Thymus (tissue), 14 donors: Measurements from ENCODE around the gene OR4B1. TPM values are rescaled to one million over a fixed set of nuclear protein-coding genes. Genes with fewer than 3 reads are reported as not detected.

ENCODE experiments used
- DNase-seq, 9 donors: peaks; one replicate each; pipeline ENCODE4 v3.0.0-alpha.2; 2013; ENCODE audit warnings: low spot score in 9 of 9, low read depth in 6 of 9, missing footprints in 1 of 9
- H3K27ac ChIP-seq, 2 donors: one replicate each; pipeline ENCODE4 v1.5.1; 2013; ENCODE audit warnings: control low read depth in 1 of 2, low read depth in 1 of 2, low read length in 1 of 2, mild to moderate bottlenecking in 1 of 2, moderate library complexity in 1 of 2
- H3K27me3 ChIP-seq, 2 donors: one replicate each; pipeline ENCODE4 v1.5.1; 2013; ENCODE audit warnings: low read length in 1 of 2; ENCODE audit not compliant: control insufficient read depth in 2 of 2, insufficient read depth in 1 of 2
- H3K36me3 ChIP-seq, 2 donors: one replicate each; pipeline ENCODE4 v1.5.1; 2013; ENCODE audit warnings: low read length in 1 of 2, mild to moderate bottlenecking in 1 of 2, moderate library complexity in 1 of 2; ENCODE audit not compliant: control insufficient read depth in 2 of 2, insufficient read depth in 2 of 2
- H3K4me1 ChIP-seq, 2 donors: one replicate each; pipeline ENCODE4 v1.5.1; 2013; ENCODE audit warnings: low read length in 2 of 2; ENCODE audit not compliant: control insufficient read depth in 2 of 2, insufficient read depth in 2 of 2
- H3K4me3 ChIP-seq, 2 donors: one replicate each; pipeline ENCODE4 v1.5.1; 2013; ENCODE audit warnings: low read length in 2 of 2, control low read depth in 1 of 2, mild to moderate bottlenecking in 1 of 2
- H3K9me3 ChIP-seq, 2 donors: one replicate each; pipeline ENCODE4 v1.5.1; 2013; ENCODE audit warnings: low read length in 1 of 2, mild to moderate bottlenecking in 1 of 2; ENCODE audit not compliant: control insufficient read depth in 2 of 2, insufficient read depth in 1 of 2
- WGBS: extraction: QIAGEN DNeasy Blood & Tissue Kit; methylation state at CpG from one replicate; pipeline ENCODE4 v1.1.7; 2013; 5-methylcytosine and 5-hydroxymethylcytosine counted together
- long read RNA-seq, 10 donors: transcript quantifications; one replicate each; lab custom pipeline, GENCODE V29; 2026
- polyA plus RNA-seq: library from polyadenylated mRNA; stranded (reverse); fragments of 200-250 nt; gene quantifications from one replicate; pipeline ENCODE4 v1.2.3, GENCODE V29; 2013
- total RNA-seq: library from RNA; stranded (reverse); fragments of 120-200 nt; gene quantifications from one replicate; pipeline ENCODE4 v1.2.4, GENCODE V29; 2013
- donor health status: healthy.

The OR4B1 gene, protein sequence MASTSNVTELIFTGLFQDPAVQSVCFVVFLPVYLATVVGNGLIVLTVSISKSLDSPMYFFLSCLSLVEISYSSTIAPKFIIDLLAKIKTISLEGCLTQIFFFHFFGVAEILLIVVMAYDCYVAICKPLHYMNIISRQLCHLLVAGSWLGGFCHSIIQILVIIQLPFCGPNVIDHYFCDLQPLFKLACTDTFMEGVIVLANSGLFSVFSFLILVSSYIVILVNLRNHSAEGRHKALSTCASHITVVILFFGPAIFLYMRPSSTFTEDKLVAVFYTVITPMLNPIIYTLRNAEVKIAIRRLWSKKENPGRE
- total RNA-seq (not detected), polyA plus RNA-seq (0.02 TPM)
- long read RNA-seq, donor 1: 0 reads
- long read RNA-seq, donor 2: 0 reads
- long read RNA-seq, donor 3: 0 reads
- long read RNA-seq, donor 4: 0 reads
- long read RNA-seq, donor 5: 0 reads
- long read RNA-seq, donor 6: 0 reads
- long read RNA-seq, donor 7: 0 reads
- long read RNA-seq, donor 8: 0 reads
- long read RNA-seq, donor 9: 0 reads
- long read RNA-seq, donor 10: 0 reads

DNA sequence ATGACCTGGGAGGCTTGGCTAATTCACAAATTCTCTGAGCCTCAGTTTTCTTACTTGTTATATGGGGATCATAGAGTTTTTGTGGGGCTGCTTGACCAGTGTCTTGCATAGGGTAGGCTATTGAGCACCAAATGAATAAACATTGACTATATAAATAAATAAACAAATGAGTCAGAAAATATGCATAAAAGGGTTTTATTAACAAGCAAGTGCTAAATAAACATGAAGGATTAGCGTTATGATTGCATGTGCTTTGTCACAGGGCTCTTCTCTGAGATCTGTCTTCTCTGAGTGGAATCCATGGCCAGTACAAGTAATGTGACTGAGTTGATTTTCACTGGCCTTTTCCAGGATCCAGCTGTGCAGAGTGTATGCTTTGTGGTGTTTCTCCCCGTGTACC, at the start of gene OR4B1:
Gene OR4B1 (plus strand): TSS at position 301 of the 400 bp plus-strand sequence. CDS start 0 bp downstream, at position 301.
- Histone ChIP-seq H3K9me3 (no peaks in the 10 kb centered on the region), H3K36me3 (no peaks in the 10 kb centered on the region), H3K4me3 (no peak within 1 kb of the TSS), H3K4me1 (no peaks in the 10 kb centered on the region), H3K27ac (no peak within 1 kb of the TSS), H3K27me3 (no peaks in the 10 kb centered on the region)
- DNase-seq: no peak
- 79% methylated on average over 2 of the region's 2 CpGs for WGBS

DNA sequence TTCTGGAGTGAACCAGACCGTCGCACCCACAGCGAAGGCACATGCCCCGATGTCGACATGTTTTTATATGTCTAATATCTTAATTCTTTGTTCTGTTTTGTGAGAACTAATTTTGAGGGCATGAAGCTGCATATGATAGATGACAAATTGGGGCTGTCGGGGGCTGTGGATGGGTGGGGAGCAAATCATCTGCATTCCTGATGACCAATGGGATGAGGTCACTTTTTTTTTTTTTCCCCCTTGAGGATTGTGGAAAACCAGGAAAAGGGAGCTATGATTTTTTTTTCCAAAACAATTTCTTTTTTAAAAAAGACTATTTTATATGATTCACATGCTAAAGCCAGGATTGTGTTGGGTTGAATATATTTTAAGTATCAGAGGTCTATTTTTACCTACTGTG, 49.2 kb upstream of the OR4B1 start:
- 97% methylated on average over 6 of the region's 6 CpGs for WGBS
- Histone ChIP-seq H3K27ac (no peak overlapping the region), H3K9me3 (no peaks in the 10 kb centered on the region), H3K36me3 (peaks cover 0 to 2% of the 10 kb centered on the region in 2 donors), H3K4me3 (no peak overlapping the region), H3K27me3 (no peaks in the 10 kb centered on the region), H3K4me1 (no peaks in the 10 kb centered on the region)
- DNase-seq: no peak

DNA sequence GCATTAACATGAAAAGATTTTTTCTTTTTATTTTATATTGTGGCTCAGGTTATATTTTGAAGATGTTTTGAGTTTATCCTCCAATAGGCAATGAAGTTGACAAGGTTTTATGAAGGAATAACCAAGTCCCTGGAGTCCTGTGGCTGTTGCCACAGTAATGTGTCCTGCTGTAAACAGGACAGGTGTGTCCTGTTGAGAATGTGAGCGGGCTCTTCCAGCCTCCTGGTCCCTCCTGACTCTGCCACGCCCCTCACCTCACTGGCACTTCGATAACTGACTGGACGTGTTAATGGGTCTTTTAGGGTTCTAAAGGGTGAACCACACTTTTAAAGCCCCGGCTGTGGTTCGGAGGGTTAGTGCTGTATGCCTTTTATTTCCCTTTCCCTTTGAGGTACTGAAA, 47.8 kb upstream of the OR4B1 start:
- 95% methylated on average over 6 of the region's 6 CpGs for WGBS
- Histone ChIP-seq H3K27ac (no peak overlapping the region), H3K36me3 (peaks cover 0 to 2% of the 10 kb centered on the region in 2 donors)

DNA sequence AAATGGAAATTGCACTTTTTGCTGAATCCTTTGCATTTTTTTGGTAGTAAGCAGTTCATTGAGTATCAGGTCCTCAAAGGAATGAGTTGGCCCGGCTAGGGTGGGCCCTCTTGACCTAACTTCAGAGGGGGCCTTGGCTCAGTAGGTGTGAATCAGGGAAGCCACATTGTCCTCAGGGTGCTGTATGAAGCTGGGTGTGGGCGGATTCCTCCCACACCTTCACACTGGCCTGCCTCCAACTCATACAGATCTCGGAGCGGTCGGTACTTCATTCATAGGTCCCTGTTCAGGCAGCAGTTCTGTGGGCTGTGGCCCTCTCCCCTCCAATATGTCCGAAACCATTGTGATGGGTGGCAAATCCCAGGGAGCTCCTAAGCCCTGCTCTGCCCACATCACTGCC, 47.4 kb upstream of the OR4B1 start:
- Histone ChIP-seq H3K9me3 (no peaks in the 10 kb centered on the region), H3K4me1 (no peaks in the 10 kb centered on the region), H3K27me3 (no peaks in the 10 kb centered on the region), H3K4me3 (no peak overlapping the region), H3K36me3 (peaks cover 0 to 2% of the 10 kb centered on the region in 2 donors), H3K27ac (no peak overlapping the region)
- 96% methylated on average over 6 of the region's 6 CpGs for WGBS
- no peak for DNase-seq

More for the DNA sequence above, 47.8 kb upstream of the OR4B1 start:
- no peaks in the 10 kb centered on the region for H3K9me3 ChIP-seq
- H3K4me1 ChIP-seq: no peaks in the 10 kb centered on the region
- DNase-seq: no peak
- H3K27me3 ChIP-seq: no peaks in the 10 kb centered on the region
- H3K4me3 ChIP-seq: no peak overlapping the region

DNA sequence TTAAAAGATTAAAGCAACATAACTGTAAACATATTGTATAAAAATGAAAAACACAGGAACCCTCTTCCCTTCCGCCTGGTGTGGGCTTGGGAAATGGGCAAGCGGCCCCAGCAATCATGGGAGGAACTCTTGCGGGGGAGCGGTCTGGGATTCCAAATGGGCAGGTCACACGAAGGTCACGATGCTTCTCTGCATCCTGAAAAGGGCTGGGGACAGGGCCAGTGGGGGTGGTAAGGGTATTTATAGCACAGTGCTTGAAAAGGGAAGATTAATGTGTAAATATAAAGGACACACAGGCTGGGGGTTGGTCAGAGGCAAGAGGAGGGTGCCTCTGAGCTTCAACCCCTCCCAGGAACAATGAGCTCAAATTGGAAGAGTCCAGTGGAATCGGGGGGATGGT, 46.9 kb upstream of the OR4B1 start:
- Histone ChIP-seq H3K4me1 (no peaks in the 10 kb centered on the region), H3K4me3 (no peak overlapping the region), H3K27me3 (no peaks in the 10 kb centered on the region), H3K27ac (no peak overlapping the region), H3K9me3 (no peaks in the 10 kb centered on the region), H3K36me3 (peaks cover 0 to 2% of the 10 kb centered on the region in 2 donors)
- 88% methylated on average over 7 of the region's 7 CpGs for WGBS
- DNase-seq: no peak

DNA sequence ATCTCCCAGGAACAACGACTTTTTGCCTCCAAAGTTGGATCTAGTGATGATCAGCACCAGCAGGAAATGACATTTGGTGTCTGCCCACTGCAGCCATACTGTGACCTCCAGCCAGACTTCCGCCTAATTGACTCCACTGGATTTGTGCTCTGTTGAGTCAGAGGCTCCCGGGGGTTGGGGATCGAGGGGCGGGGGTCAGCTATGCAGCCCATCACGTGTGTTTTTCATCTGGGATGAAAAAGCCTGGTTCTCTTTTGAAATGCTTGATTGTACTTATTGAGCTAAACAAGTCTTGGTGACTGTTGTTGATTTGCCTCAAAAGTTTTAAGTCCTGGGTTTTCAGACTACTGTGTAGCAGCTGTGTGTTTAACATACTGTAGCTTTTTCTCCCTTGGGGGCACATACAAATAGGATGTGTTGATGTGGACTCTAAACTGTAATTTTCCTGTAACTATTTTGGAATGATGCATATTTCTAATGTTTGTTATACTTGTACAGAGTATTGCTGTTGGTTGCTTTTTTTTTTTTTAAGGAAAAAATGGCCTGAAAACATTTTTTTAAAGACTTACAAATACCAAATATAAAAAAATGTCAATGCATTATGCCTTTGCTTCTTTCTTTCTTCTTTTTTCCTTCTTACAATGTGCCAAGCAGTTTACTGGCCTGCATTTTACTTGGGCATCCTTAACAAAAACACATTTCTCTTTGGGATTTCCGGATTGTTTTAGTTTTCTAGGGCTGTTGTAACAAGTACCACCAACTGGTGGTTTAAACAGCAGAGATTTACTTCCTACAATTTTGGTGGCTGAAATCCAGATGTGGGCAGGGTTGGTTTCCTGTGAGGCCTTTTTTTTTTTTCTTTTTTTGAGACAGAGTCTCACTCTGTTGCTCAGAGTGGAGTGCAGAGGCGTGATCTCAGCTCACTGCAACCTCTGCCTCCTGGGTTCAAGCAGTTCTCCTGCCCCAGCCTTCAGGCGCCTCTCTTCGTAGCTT, 46.1 kb upstream of the OR4B1 start:
- Histone ChIP-seq H3K4me1 (no peaks in the 10 kb centered on the region), H3K27me3 (no peaks in the 10 kb centered on the region), H3K36me3 (peaks cover 0 to 2% of the 10 kb centered on the region in 2 donors), H3K27ac (no peak overlapping the region), H3K4me3 (no peak overlapping the region), H3K9me3 (no peaks in the 10 kb centered on the region)
- 71% methylated on average over 10 of the region's 10 CpGs for WGBS
- DNase-seq: no peak

DNA sequence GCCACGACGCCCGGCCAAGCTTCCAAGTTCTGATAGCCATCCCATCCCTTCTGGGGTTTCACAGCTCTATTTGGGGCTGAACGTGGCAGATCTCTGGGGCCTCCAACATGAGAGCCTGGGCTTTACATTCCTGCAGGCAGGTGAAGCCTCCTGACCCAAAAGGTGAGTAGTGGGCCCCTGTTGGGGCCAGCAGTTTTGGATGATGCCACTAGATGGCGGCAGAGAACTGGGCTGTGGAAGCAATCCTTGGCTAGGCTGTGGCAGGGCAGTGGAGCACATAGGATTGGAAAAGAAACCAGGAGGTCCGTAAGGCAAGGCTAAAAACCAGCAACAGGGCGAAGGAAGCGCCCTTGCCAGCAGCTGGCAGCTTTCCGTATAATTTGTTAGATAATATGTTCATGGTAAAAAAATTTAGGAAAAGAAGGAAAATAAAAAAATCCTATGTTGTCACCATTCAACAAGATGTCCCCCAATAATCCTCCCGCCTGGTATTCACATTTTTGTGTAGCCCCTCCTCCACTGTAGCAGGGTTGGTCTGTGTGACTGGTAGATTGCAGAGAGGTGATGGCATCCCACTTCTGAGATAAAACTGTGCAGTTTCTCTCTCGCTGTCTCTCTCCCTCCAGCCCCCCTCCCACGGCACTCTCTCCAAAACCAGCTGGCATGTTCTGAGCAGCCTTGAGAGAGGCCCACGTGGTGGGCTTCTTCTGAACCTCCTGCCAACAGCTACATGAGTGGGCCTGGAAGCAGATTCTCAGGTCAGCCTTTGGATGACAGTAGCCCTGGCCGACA, 43.6 kb upstream of the OR4B1 start:
- DNase-seq: peak in 7 of 9 donors; percentile 8 to 54 (median 31)
- Histone ChIP-seq H3K36me3 (peaks cover 0 to under 1% of the 10 kb centered on the region in 2 donors), H3K9me3 (no peaks in the 10 kb centered on the region), H3K27ac (no peak overlapping the region), H3K27me3 (no peaks in the 10 kb centered on the region), H3K4me3 (no peak overlapping the region), H3K4me1 (no peaks in the 10 kb centered on the region)
- WGBS: 51% methylated on average over 14 of the region's 14 CpGs

DNA sequence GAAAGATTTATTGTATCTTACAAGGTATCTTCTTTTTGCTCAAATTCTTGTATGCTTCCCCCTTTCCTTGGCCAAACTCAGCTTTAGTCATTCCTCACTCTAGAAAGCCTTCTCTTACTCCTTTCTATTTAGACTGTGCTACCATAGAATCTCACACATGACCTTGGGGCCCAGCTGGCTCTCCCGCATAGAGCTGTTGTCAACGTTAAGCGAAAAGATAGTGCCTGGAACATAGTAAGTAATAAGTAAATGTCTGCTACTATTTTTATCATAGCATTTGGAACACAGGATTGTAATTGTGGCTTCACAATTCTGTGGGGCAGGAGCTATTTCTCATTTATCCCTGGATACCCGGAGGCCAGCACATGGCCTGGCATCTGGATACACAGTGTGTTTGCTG, 38.9 kb upstream of the OR4B1 start:
- 95% methylated on average over 4 of the region's 4 CpGs for WGBS
- no peak for DNase-seq
- Histone ChIP-seq H3K27ac (no peak overlapping the region), H3K4me1 (no peaks in the 10 kb centered on the region), H3K27me3 (no peaks in the 10 kb centered on the region), H3K4me3 (no peak overlapping the region), H3K36me3 (no peaks in the 10 kb centered on the region), H3K9me3 (no peaks in the 10 kb centered on the region)
